Measurements from ENCODE around the gene TIMM13.

GRCh38 chr19:2475702-2476450 lies 48.5 kb upstream of the TIMM13 start, which contains the start of gene GADD45B:
- TF ChIP-seq FOXM1 (IDR thresholded peaks at IDR 0.05; ENCODE audit: borderline replicate concordance) (0 out of 2 replicates have a peak, but pooled peaks have one; percentile 43), SUZ12 (IDR thresholded peaks at IDR 0.05) (no peak), BHLHE40 (IDR thresholded peaks at IDR 0.05; ENCODE audit: borderline replicate concordance) (no peak), LEF1 (IDR thresholded peaks at IDR 0.05; ENCODE audit: borderline replicate concordance) (no peak)

All from HEK293T (cell line).